Calu3 (cell line): Measurements from ENCODE around the gene SMURF1. TPM values are rescaled to one million over a fixed set of nuclear protein-coding genes. Genes with fewer than 3 reads are reported as not detected.
A peak's percentile ranks its signal among the peaks of the same experiment; 100 is the strongest.

Experiments used
- BruUV-seq: library from RNA; stranded (reverse); fragments of 400-500 nt; replicated peaks from 2 replicates; lab custom pipeline; 2021; lab: Mats Ljungman, UMichigan
- CTCF ChIA-PET: fragments of 300-600 bp; sonication (Branson Sonifier 250); formaldehyde crosslinking; loops from one replicate; lab custom pipeline; 2022; ENCODE audit warnings: antibody characterized with exemption; lab: Charles Lee
- DNase-seq: peaks from one replicate; pipeline ENCODE4 v3.0.0; 2022
- H3K27ac Mint-ChIP-seq: one replicate; pipeline ENCODE4 v1.8.0; 2022; ENCODE audit warnings: mixed read lengths; ENCODE audit not compliant: unreplicated experiment
- H3K27me3 Mint-ChIP-seq: one replicate; pipeline ENCODE4 v1.8.0; 2022; ENCODE audit warnings: mixed read lengths; ENCODE audit not compliant: unreplicated experiment
- H3K36me3 Mint-ChIP-seq: one replicate; pipeline ENCODE4 v1.8.0; 2022; ENCODE audit warnings: mild to moderate bottlenecking, moderate library complexity, mixed read lengths; ENCODE audit not compliant: insufficient read depth, unreplicated experiment
- H3K4me1 Mint-ChIP-seq: one replicate; pipeline ENCODE4 v1.8.0; 2022; ENCODE audit warnings: mild to moderate bottlenecking, low read depth, mixed read lengths; ENCODE audit not compliant: unreplicated experiment
- H3K4me3 Mint-ChIP-seq: one replicate; pipeline ENCODE4 v1.8.0; 2022; ENCODE audit warnings: mild to moderate bottlenecking, low read depth, moderate library complexity, mixed read lengths; ENCODE audit not compliant: unreplicated experiment
- H3K9me3 Mint-ChIP-seq: one replicate; pipeline ENCODE4 v1.8.0; 2022; ENCODE audit warnings: low read depth, mixed read lengths; ENCODE audit not compliant: unreplicated experiment
- CTCF ChIP-seq: fragments of 200-600 bp; IDR thresholded peaks from one replicate; pipeline ENCODE4 v1.8.0; 2022; ENCODE audit warnings: antibody characterized with exemption; ENCODE audit not compliant: unreplicated experiment
- intact Hi-C: fragments of 100-400 bp; cut with micrococcal nuclease; formaldehyde crosslinking; loops from one replicate; pipeline ENCODE4 v1.10.0; 2022; ENCODE audit not compliant: unreplicated experiment
- total RNA-seq: library from RNA; stranded (reverse); gene quantifications from 2 replicates; pipeline ENCODE4 v1.2.3, GENCODE V29; 2022

SMURF1 gene
- total RNA-seq, 1 experiment from 2014 or later = 29.7 TPM

GRCh38 chr7:99123571-99124033 lies 20.3 kb downstream of the SMURF1 start:
- Mint-ChIP-seq H3K9me3 (peaks cover 3% of the 10 kb centered on the region), H3K27ac (peak overlapping the region; percentile 45), H3K27me3 (no peaks in the 10 kb centered on the region), H3K4me3 (no peak overlapping the region), H3K36me3 (peaks cover 23% of the 10 kb centered on the region), H3K4me1 (peaks cover 53% of the 10 kb centered on the region)
- no peak for DNase-seq
- intact Hi-C loops = no loop called here
- no TSS peak for BruUV-seq
- CTCF ChIA-PET = no interaction called here
- no peak for TF ChIP-seq CTCF

GRCh38 chr7:99122762-99123161 lies 21.1 kb downstream of the SMURF1 start:
- DNase-seq = no peak
- CTCF ChIA-PET = no interaction called here
- no peak for TF ChIP-seq CTCF
- no peak overlapping the region for H3K4me3 Mint-ChIP-seq
- H3K27ac Mint-ChIP-seq = no peak overlapping the region
- intact Hi-C loops = no loop called here
- H3K27me3 Mint-ChIP-seq = no peaks in the 10 kb centered on the region
- H3K9me3 Mint-ChIP-seq = peaks cover 3% of the 10 kb centered on the region
- BruUV-seq = no TSS peak
- peaks cover 53% of the 10 kb centered on the region for H3K4me1 Mint-ChIP-seq
- peaks cover 23% of the 10 kb centered on the region for H3K36me3 Mint-ChIP-seq

- Mint-ChIP-seq H3K36me3 (peaks cover 16% of the 10 kb centered on the region), H3K4me1 (peaks cover 42% of the 10 kb centered on the region), H3K27ac (no peak overlapping the region), H3K27me3 (no peaks in the 10 kb centered on the region), H3K4me3 (no peak overlapping the region), H3K9me3 (peaks cover 3% of the 10 kb centered on the region)
- CTCF ChIA-PET = no interaction called here
- TF ChIP-seq CTCF = no peak
- no peak for DNase-seq
- intact Hi-C loops = no loop called here
- BruUV-seq = no TSS peak
These were observed 22.3 kb downstream of the SMURF1 start for GRCh38 chr7:99121496-99122021.

GRCh38 chr7:99120916-99121315 lies 23.0 kb downstream of the SMURF1 start:
- Mint-ChIP-seq H3K36me3 (peaks cover 16% of the 10 kb centered on the region), H3K9me3 (peaks cover 3% of the 10 kb centered on the region), H3K27me3 (no peaks in the 10 kb centered on the region), H3K4me3 (no peak overlapping the region), H3K27ac (no peak overlapping the region), H3K4me1 (peaks cover 40% of the 10 kb centered on the region)
- no peak for TF ChIP-seq CTCF
- no TSS peak for BruUV-seq
- CTCF ChIA-PET = interaction anchor here (0.7 kb wide), 2 partner anchors 14 to 200 kb away, joined by 3 to 4 read pairs; no protein-coding TSS in a partner anchor
- DNase-seq = no peak
- intact Hi-C loops = no loop called here
